SU-DHL-6 (cell line): ENCODE data around the gene DYNC1I2.

ENCODE experiments used
- CTCF ChIP-seq: fragments of 200-600 bp; sonication (generic); IDR thresholded peaks from one replicate; pipeline ENCODE4 v1.5.1; 2017; ENCODE audit warnings: antibody characterized with exemption, mild to moderate bottlenecking, low read length, moderate library complexity; ENCODE audit not compliant: insufficient read depth, poor library complexity, severe bottlenecking
- EZH2phosphoT487 ChIP-seq: fragments of 200-600 bp; sonication (generic), shearing (Covaris generic); conservative IDR thresholded peaks from 2 replicates; pipeline ENCODE4 v1.6.1; 2018; ENCODE audit warnings: mild to moderate bottlenecking, antibody characterized with exemption, low read length, moderate library complexity, mixed read lengths

DNA sequence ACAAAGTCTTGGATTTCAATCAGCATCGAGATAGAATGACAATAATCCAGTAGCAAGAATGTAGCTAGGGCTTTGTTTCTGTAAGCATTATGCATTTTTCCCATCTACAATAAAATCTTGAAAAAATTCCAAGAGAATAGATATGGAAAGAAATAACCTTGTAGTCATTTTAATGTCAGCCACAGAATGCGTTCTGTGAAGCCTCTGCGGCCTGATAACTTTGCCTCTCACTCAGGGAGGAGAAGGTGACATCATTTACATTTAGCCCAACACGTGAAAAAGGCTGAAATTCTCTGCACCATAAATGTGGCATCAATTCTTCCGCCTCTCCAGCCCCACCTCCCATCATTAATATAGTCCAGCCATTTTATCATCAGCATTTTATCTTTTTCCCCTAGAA is 19.1 kb upstream of the DYNC1I2 start:
- no peak for TF ChIP-seq CTCF
- no peak for TF ChIP-seq EZH2phosphoT487
